Measurements from ENCODE around the gene SLC9A8. TPM values are rescaled to one million over a fixed set of nuclear protein-coding genes. Genes with fewer than 3 reads are reported as not detected.

SLC9A8 gene
- total RNA-seq, 2 experiments from 2014 or later, result 22.0 to 30.3 TPM

- CTCF ChIA-PET (ENCODE audit: unreplicated experiment), result no interaction called here
- Histone ChIP-seq H3K4me2 (ENCODE audit: low read length) (no peak overlapping the region), H3K79me2 (ENCODE audit: insufficient read depth, low read depth, low read length) (no peaks in the 10 kb centered on the region), H3K27ac (ENCODE audit: low read depth, low read length, poor library complexity, severe bottlenecking) (no peak overlapping the region), H3K36me3 (ENCODE audit: insufficient read depth, low read length) (peaks cover 61% of the 10 kb centered on the region), H3K4me3 (ENCODE audit: low read depth, low read length, poor library complexity, severe bottlenecking) (no peak overlapping the region), H3K9me2 (ENCODE audit: insufficient read depth, low read length) (no peaks in the 10 kb centered on the region), H3K9me3 (ENCODE audit: low read length) (no peaks in the 10 kb centered on the region), H2AFZ (ENCODE audit: low read length) (no peak overlapping the region), H4K20me1 (ENCODE audit: insufficient read depth, low read length) (no peaks in the 10 kb centered on the region), H3K4me1 (ENCODE audit: insufficient read depth, low read length, poor library complexity, severe bottlenecking) (peaks cover 19% of the 10 kb centered on the region)
- BruUV-seq (replicated peaks), result no TSS peak
- no peak for DNase-seq (ENCODE audit: low spot score)
- POLR2A ChIA-PET, result interaction anchor here (0.7 to 1.7 kb wide), 2 partner anchors 160 to 183 kb away, joined by 3 to 5 read pairs; no protein-coding TSS in a partner anchor
- intact Hi-C loops (cut with micrococcal nuclease; ENCODE audit: unreplicated experiment), result no loop called here
- TF ChIP-seq CTCF (conservative IDR thresholded peaks at IDR 0.05; ENCODE audit: low read length) (no peak), EZH2phosphoT487 (IDR thresholded peaks at IDR 0.05; ENCODE audit: borderline replicate concordance, low read depth, low read length) (no peak)
Measured at GRCh38 chr20:49831022-49831769, 18.6 kb downstream of the SLC9A8 start.

GRCh38 chr20:49831770-49832631, 19.4 kb downstream of the SLC9A8 start:
- H3K9me3 ChIP-seq (ENCODE audit: low read length), result no peaks in the 10 kb centered on the region
- no peaks in the 10 kb centered on the region for H4K20me1 ChIP-seq (ENCODE audit: insufficient read depth, low read length)
- H3K36me3 ChIP-seq (ENCODE audit: insufficient read depth, low read length), result peaks cover 58% of the 10 kb centered on the region
- ChIA-PET POLR2A (interaction anchor here (0.7 to 1.7 kb wide), 2 partner anchors 160 to 184 kb away, joined by 3 to 5 read pairs; no protein-coding TSS in a partner anchor), CTCF (ENCODE audit: unreplicated experiment) (no interaction called here)
- TF ChIP-seq CTCF (conservative IDR thresholded peaks at IDR 0.05; ENCODE audit: low read length) (no peak), EZH2phosphoT487 (IDR thresholded peaks at IDR 0.05; ENCODE audit: borderline replicate concordance, low read depth, low read length) (no peak)
- no peaks in the 10 kb centered on the region for H3K9me2 ChIP-seq (ENCODE audit: insufficient read depth, low read length)
- peak overlapping the region; percentile 19; the same call in 1 of the 2 replicates for H3K4me2 ChIP-seq (ENCODE audit: low read length)
- intact Hi-C loops (cut with micrococcal nuclease; ENCODE audit: unreplicated experiment), result no loop called here
- no TSS peak for BruUV-seq (replicated peaks)
- H3K79me2 ChIP-seq (ENCODE audit: insufficient read depth, low read depth, low read length), result no peaks in the 10 kb centered on the region
- no peak overlapping the region for H2AFZ ChIP-seq (ENCODE audit: low read length)
- no peak for DNase-seq (ENCODE audit: low spot score)
- peaks cover 19% of the 10 kb centered on the region for H3K4me1 ChIP-seq (ENCODE audit: insufficient read depth, low read length, poor library complexity, severe bottlenecking)
- peak overlapping the region; percentile 28 for H3K27ac ChIP-seq (ENCODE audit: low read depth, low read length, poor library complexity, severe bottlenecking)
- no peak overlapping the region for H3K4me3 ChIP-seq (ENCODE audit: low read depth, low read length, poor library complexity, severe bottlenecking)

Measured in OCI-LY7 (cell line).